ENCODE measurements around the gene C17orf75. TPM values are rescaled to one million over a fixed set of nuclear protein-coding genes. Genes with fewer than 3 reads are reported as not detected.

C17orf75 gene
- total RNA-seq, 1 experiment from 2014 or later, result 22.5 TPM

- Histone ChIP-seq H2AFZ (ENCODE audit: low read depth, low read length, poor library complexity, severe bottlenecking) (no peak overlapping the region), H3K9me3 (ENCODE audit: control insufficient read depth in 1 of 2, insufficient read depth in 1 of 2, low read depth in 1 of 2, low read length in 2 of 2) (no peaks in the 10 kb centered on the region), H3K4me1 (ENCODE audit: control insufficient read depth in 1 of 2, insufficient read depth in 2 of 2, low read length in 2 of 2) (no peaks in the 10 kb centered on the region), H3K9ac (ENCODE audit: low read length) (no peak overlapping the region), H4K20me1 (ENCODE audit: insufficient read depth) (no peaks in the 10 kb centered on the region), H3K36me3 (ENCODE audit: control insufficient read depth in 1 of 2, insufficient read depth in 2 of 2, low read length in 2 of 2) (no peaks in the 10 kb centered on the region), H3K79me2 (ENCODE audit: insufficient read depth, low read length) (no peaks in the 10 kb centered on the region), H3K27ac (ENCODE audit: low read depth, low read length) (no peak overlapping the region), H3K4me2 (ENCODE audit: low read length) (no peak overlapping the region), H3K9me2 (ENCODE audit: insufficient read depth) (no peaks in the 10 kb centered on the region), H3K4me3 (replicated peaks in 1 of 2; ENCODE audit: low read depth in 1 of 2, low read length in 2 of 2) (no peak overlapping the region), H3K27me3 (ENCODE audit: insufficient read depth, low read length) (no peaks in the 10 kb centered on the region)
- TF ChIP-seq EZH2phosphoT487 (IDR thresholded peaks at IDR 0.05; ENCODE audit: borderline replicate concordance) (no peak), ZFX (IDR thresholded peaks at IDR 0.05) (no peak), SP1 (IDR thresholded peaks at IDR 0.05; ENCODE audit: low read depth) (no peak), ATF3 (IDR thresholded peaks at IDR 0.05) (no peak), CTCF (IDR thresholded peaks at IDR 0.05 in 2 of 3, conservative IDR thresholded peaks at IDR 0.05 in 1 of 3; ENCODE audit: borderline replicate concordance in 1 of 3, insufficient read depth in 1 of 3, low read depth in 2 of 3, low read length in 2 of 3) (no peak), POLR2AphosphoS5 (IDR thresholded peaks at IDR 0.05; ENCODE audit: low read depth, low read length) (no peak), MAX (IDR thresholded peaks at IDR 0.05) (no peak), CBX3 (IDR thresholded peaks at IDR 0.05; ENCODE audit: low read depth) (no peak), REST (IDR thresholded peaks at IDR 0.05; ENCODE audit: low read depth) (no peak), RAD21 (IDR thresholded peaks at IDR 0.05; ENCODE audit: low read depth) (no peak), ZNF274 (IDR thresholded peaks at IDR 0.05; ENCODE audit: low read depth, low read length) (no peak), SIN3A (IDR thresholded peaks at IDR 0.05; ENCODE audit: low read depth) (no peak), POLR2A (IDR thresholded peaks at IDR 0.05; ENCODE audit: borderline replicate concordance, extremely low read depth, insufficient read depth, insufficient read length) (no peak), EZH2 (IDR thresholded peaks at IDR 0.05) (no peak), ELF1 (IDR thresholded peaks at IDR 0.05; ENCODE audit: borderline replicate concordance, low read depth) (no peak), YY1 (IDR thresholded peaks at IDR 0.05; ENCODE audit: extremely low read depth, insufficient replicate concordance, low read depth, low read length) (no peak), ZBTB33 (IDR thresholded peaks at IDR 0.05; ENCODE audit: extremely low read depth, insufficient replicate concordance, low read length) (no peak)
- ATAC-seq (no peak), DNase-seq (ENCODE audit: low read depth, low spot score) (no peak)
- BruUV-seq (replicated peaks), result no TSS peak
- RAD21 ChIA-PET (ENCODE audit: low non-redundant PET in 1 of 2, low total read pairs in 2 of 2, uncharacterized antibody in 2 of 2, unreplicated experiment in 2 of 2), result no interaction called here
- intact Hi-C loops (cut with micrococcal nuclease), result no loop called here
- CTCF ChIA-PET, result no interaction called here
- POLR2A ChIA-PET, result no interaction called here
These were observed 18.9 kb downstream of the C17orf75 start for GRCh38 chr17:32323046-32323445.

Measured in HCT116 (cell line).